ENCODE results near the gene COPG1.

Gene COPG1

GRCh38 chr3:129315998-129316247 is 66.5 kb downstream of the COPG1 start:
- Histone ChIP-seq H3K4me3 (ENCODE audit: low read length) (peak overlapping the region; percentile 81), H3K9me3 (ENCODE audit: low read length) (no peaks in the 10 kb centered on the region), H3K27me3 (ENCODE audit: insufficient read depth, low read length) (no peaks in the 10 kb centered on the region), H3K36me3 (ENCODE audit: insufficient read depth, low read length) (peaks cover 23% of the 10 kb centered on the region), H3K4me1 (ENCODE audit: insufficient read depth, low read length) (peaks cover 21% of the 10 kb centered on the region), H2AFZ (ENCODE audit: low read depth, low read length) (no peak overlapping the region)

- peak overlapping the region; percentile 81 for H3K4me3 ChIP-seq (ENCODE audit: low read length)
- peaks cover 28% of the 10 kb centered on the region for H3K36me3 ChIP-seq (ENCODE audit: insufficient read depth, low read length)
- H3K4me1 ChIP-seq (ENCODE audit: insufficient read depth, low read length) = peaks cover 21% of the 10 kb centered on the region
- no peaks in the 10 kb centered on the region for H3K27me3 ChIP-seq (ENCODE audit: insufficient read depth, low read length)
- peak overlapping the region; percentile 90 for H2AFZ ChIP-seq (ENCODE audit: low read depth, low read length)
- H3K9me3 ChIP-seq (ENCODE audit: low read length) = no peaks in the 10 kb centered on the region
Observed at GRCh38 chr3:129316248-129317013, 67.0 kb downstream of the COPG1 start.

GRCh38 chr3:129317014-129317771 is 67.8 kb downstream of the COPG1 start:
- Histone ChIP-seq H3K36me3 (ENCODE audit: insufficient read depth, low read length) (peaks cover 32% of the 10 kb centered on the region), H3K4me1 (ENCODE audit: insufficient read depth, low read length) (peaks cover 21% of the 10 kb centered on the region), H3K27me3 (ENCODE audit: insufficient read depth, low read length) (no peaks in the 10 kb centered on the region), H3K4me3 (ENCODE audit: low read length) (peak overlapping the region; percentile 81), H3K9me3 (ENCODE audit: low read length) (no peaks in the 10 kb centered on the region), H2AFZ (ENCODE audit: low read depth, low read length) (peak overlapping the region; percentile 90)

GRCh38 chr3:129317848-129318247 is 68.4 kb downstream of the COPG1 start:
- H3K9me3 ChIP-seq (ENCODE audit: low read length) = no peaks in the 10 kb centered on the region
- peaks cover 22% of the 10 kb centered on the region for H3K4me1 ChIP-seq (ENCODE audit: insufficient read depth, low read length)
- H3K27me3 ChIP-seq (ENCODE audit: insufficient read depth, low read length) = no peaks in the 10 kb centered on the region
- peaks cover 32% of the 10 kb centered on the region for H3K36me3 ChIP-seq (ENCODE audit: insufficient read depth, low read length)
- no peak overlapping the region for H2AFZ ChIP-seq (ENCODE audit: low read depth, low read length)
- H3K4me3 ChIP-seq (ENCODE audit: low read length) = no peak overlapping the region

GRCh38 chr3:129318921-129319320 is 69.5 kb downstream of the COPG1 start:
- peaks cover 20% of the 10 kb centered on the region for H3K4me1 ChIP-seq (ENCODE audit: insufficient read depth, low read length)
- H3K27me3 ChIP-seq (ENCODE audit: insufficient read depth, low read length) = no peaks in the 10 kb centered on the region
- no peak overlapping the region for H2AFZ ChIP-seq (ENCODE audit: low read depth, low read length)
- no peaks in the 10 kb centered on the region for H3K9me3 ChIP-seq (ENCODE audit: low read length)
- peaks cover 38% of the 10 kb centered on the region for H3K36me3 ChIP-seq (ENCODE audit: insufficient read depth, low read length)
- H3K4me3 ChIP-seq (ENCODE audit: low read length) = no peak overlapping the region

- Histone ChIP-seq H3K36me3 (ENCODE audit: insufficient read depth, low read length) (peaks cover 49% of the 10 kb centered on the region), H3K4me3 (ENCODE audit: low read length) (no peak overlapping the region), H3K9me3 (ENCODE audit: low read length) (no peaks in the 10 kb centered on the region), H3K4me1 (ENCODE audit: insufficient read depth, low read length) (peaks cover 12% of the 10 kb centered on the region), H3K27me3 (ENCODE audit: insufficient read depth, low read length) (no peaks in the 10 kb centered on the region), H2AFZ (ENCODE audit: low read depth, low read length) (no peak overlapping the region)
Observed at GRCh38 chr3:129320261-129320660, 70.9 kb downstream of the COPG1 start.

GRCh38 chr3:129320825-129321487 is 71.5 kb downstream of the COPG1 start:
- Histone ChIP-seq H2AFZ (ENCODE audit: low read depth, low read length) (no peak overlapping the region), H3K36me3 (ENCODE audit: insufficient read depth, low read length) (peaks cover 53% of the 10 kb centered on the region), H3K4me3 (ENCODE audit: low read length) (no peak overlapping the region), H3K9me3 (ENCODE audit: low read length) (no peaks in the 10 kb centered on the region), H3K27me3 (ENCODE audit: insufficient read depth, low read length) (no peaks in the 10 kb centered on the region), H3K4me1 (ENCODE audit: insufficient read depth, low read length) (peaks cover 12% of the 10 kb centered on the region)

GRCh38 chr3:129321887-129322286 is 72.5 kb downstream of the COPG1 start:
- Histone ChIP-seq H3K4me3 (ENCODE audit: low read length) (no peak overlapping the region), H3K9me3 (ENCODE audit: low read length) (no peaks in the 10 kb centered on the region), H3K36me3 (ENCODE audit: insufficient read depth, low read length) (peaks cover 56% of the 10 kb centered on the region), H3K4me1 (ENCODE audit: insufficient read depth, low read length) (peaks cover 10% of the 10 kb centered on the region), H2AFZ (ENCODE audit: low read depth, low read length) (no peak overlapping the region), H3K27me3 (ENCODE audit: insufficient read depth, low read length) (no peaks in the 10 kb centered on the region)

GRCh38 chr3:129323651-129324294 is 74.4 kb downstream of the COPG1 start:
- Histone ChIP-seq H2AFZ (ENCODE audit: low read depth, low read length) (no peak overlapping the region), H3K4me1 (ENCODE audit: insufficient read depth, low read length) (peaks cover 3% of the 10 kb centered on the region), H3K4me3 (ENCODE audit: low read length) (no peak overlapping the region), H3K9me3 (ENCODE audit: low read length) (no peaks in the 10 kb centered on the region), H3K27me3 (ENCODE audit: insufficient read depth, low read length) (no peaks in the 10 kb centered on the region), H3K36me3 (ENCODE audit: insufficient read depth, low read length) (peaks cover 52% of the 10 kb centered on the region)

GRCh38 chr3:129324855-129325254 is 75.4 kb downstream of the COPG1 start:
- Histone ChIP-seq H3K36me3 (ENCODE audit: insufficient read depth, low read length) (peaks cover 44% of the 10 kb centered on the region), H2AFZ (ENCODE audit: low read depth, low read length) (no peak overlapping the region), H3K4me1 (ENCODE audit: insufficient read depth, low read length) (peaks cover 3% of the 10 kb centered on the region), H3K4me3 (ENCODE audit: low read length) (no peak overlapping the region), H3K9me3 (ENCODE audit: low read length) (no peaks in the 10 kb centered on the region), H3K27me3 (ENCODE audit: insufficient read depth, low read length) (no peaks in the 10 kb centered on the region)

- no peak overlapping the region for H3K4me3 ChIP-seq (ENCODE audit: low read length)
- no peaks in the 10 kb centered on the region for H3K9me3 ChIP-seq (ENCODE audit: low read length)
- H3K27me3 ChIP-seq (ENCODE audit: insufficient read depth, low read length) = no peaks in the 10 kb centered on the region
- H2AFZ ChIP-seq (ENCODE audit: low read depth, low read length) = no peak overlapping the region
- peaks cover 3% of the 10 kb centered on the region for H3K4me1 ChIP-seq (ENCODE audit: insufficient read depth, low read length)
- peaks cover 39% of the 10 kb centered on the region for H3K36me3 ChIP-seq (ENCODE audit: insufficient read depth, low read length)
Observed at GRCh38 chr3:129325383-129325782, 76.0 kb downstream of the COPG1 start.

GRCh38 chr3:129326138-129326537 is 76.7 kb downstream of the COPG1 start:
- Histone ChIP-seq H3K27me3 (ENCODE audit: insufficient read depth, low read length) (no peaks in the 10 kb centered on the region), H3K4me1 (ENCODE audit: insufficient read depth, low read length) (peaks cover 3% of the 10 kb centered on the region), H3K36me3 (ENCODE audit: insufficient read depth, low read length) (peaks cover 31% of the 10 kb centered on the region), H2AFZ (ENCODE audit: low read depth, low read length) (no peak overlapping the region), H3K9me3 (ENCODE audit: low read length) (no peaks in the 10 kb centered on the region), H3K4me3 (ENCODE audit: low read length) (no peak overlapping the region)

- no peaks in the 10 kb centered on the region for H3K27me3 ChIP-seq (ENCODE audit: insufficient read depth, low read length)
- peaks cover 27% of the 10 kb centered on the region for H3K36me3 ChIP-seq (ENCODE audit: insufficient read depth, low read length)
- H3K4me3 ChIP-seq (ENCODE audit: low read length) = no peak overlapping the region
- H3K4me1 ChIP-seq (ENCODE audit: insufficient read depth, low read length) = peaks cover 3% of the 10 kb centered on the region
- no peak overlapping the region for H2AFZ ChIP-seq (ENCODE audit: low read depth, low read length)
- H3K9me3 ChIP-seq (ENCODE audit: low read length) = no peaks in the 10 kb centered on the region
Observed at GRCh38 chr3:129326595-129326994, 77.2 kb downstream of the COPG1 start.

Data from neuron (in vitro differentiated cells).